Activated naive CD8-positive, alpha-beta T cell treated with anti-CD3 and anti-CD28 coated beads for 36 hours (primary cell): ENCODE data around the gene NELFCD. TPM values are rescaled to one million over a fixed set of nuclear protein-coding genes. Genes with fewer than 3 reads are reported as not detected.
"Not testable (repeated sequence)": the region's sequence is repeated elsewhere in the genome, so short reads cannot be mapped to it uniquely, and the experiment has no call there.

Experiments used
- DNase-seq: peaks from one replicate; pipeline ENCODE4 v3.0.0; 2021
- H3K27ac Mint-ChIP-seq: one replicate; pipeline ENCODE4 v1.8.0; 2022; ENCODE audit warnings: mild to moderate bottlenecking, moderate library complexity, mixed read lengths
- H3K27me3 Mint-ChIP-seq: one replicate; pipeline ENCODE4 v1.8.0; 2022; ENCODE audit warnings: mild to moderate bottlenecking, mixed read lengths
- H3K36me3 Mint-ChIP-seq: one replicate; pipeline ENCODE4 v1.8.0; 2021; ENCODE audit warnings: mild to moderate bottlenecking, mixed read lengths
- H3K4me1 Mint-ChIP-seq: one replicate; pipeline ENCODE4 v1.8.0; 2021; ENCODE audit warnings: mixed read lengths
- H3K4me3 Mint-ChIP-seq: one replicate; pipeline ENCODE4 v1.8.0; 2022; ENCODE audit warnings: mild to moderate bottlenecking, moderate library complexity, mixed read lengths
- H3K9me3 Mint-ChIP-seq: one replicate; pipeline ENCODE4 v1.8.0; 2022; ENCODE audit warnings: mixed read lengths
- total RNA-seq, 2 experiments: library from RNA; stranded (reverse); gene quantifications; one replicate each; pipeline ENCODE4 v1.2.3, GENCODE V29; 2021

Gene NELFCD
- total RNA-seq, 2 experiments from 2014 or later: 84.1 to 91.2 TPM

DNA sequence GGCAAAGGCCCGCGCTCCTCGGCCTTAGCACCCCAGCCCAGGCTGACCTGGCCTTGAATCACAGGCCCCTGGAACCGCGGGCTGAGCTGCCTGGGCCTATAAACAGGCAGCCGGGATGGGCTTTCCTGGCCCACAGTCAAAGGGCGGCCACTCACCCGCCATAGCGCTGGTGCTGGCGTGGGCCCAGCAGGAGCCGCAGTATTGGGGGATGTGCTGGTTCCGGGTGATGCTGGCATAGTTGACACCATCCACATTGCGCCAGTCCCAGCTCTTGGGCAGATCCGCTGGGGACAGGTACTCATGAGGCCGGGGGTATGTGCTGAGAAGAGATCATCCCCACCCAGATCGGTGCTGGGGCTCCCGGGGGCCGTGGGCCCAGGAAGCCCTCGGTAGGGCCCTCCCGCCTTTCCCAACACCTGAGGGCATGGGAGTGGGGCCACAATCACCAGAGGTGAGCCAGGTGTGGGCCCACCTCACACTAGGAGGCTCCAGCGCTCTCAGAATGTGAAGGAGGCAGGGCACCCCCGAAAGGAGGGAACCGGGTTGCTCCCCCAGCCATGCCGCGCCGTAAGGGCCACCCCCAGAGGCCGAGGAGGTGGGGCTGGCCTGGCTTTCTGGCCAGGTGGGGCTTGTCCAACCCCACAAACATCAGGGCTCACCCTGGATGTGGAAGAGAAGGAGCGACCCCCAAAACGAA is 25.3 kb downstream of the NELFCD start:
- Mint-ChIP-seq H3K4me1 (peaks cover 27% of the 10 kb centered on the region), H3K27me3 (no peaks in the 10 kb centered on the region), H3K27ac (peak overlapping the region; percentile 63), H3K36me3 (peaks cover 3% of the 10 kb centered on the region), H3K9me3 (no peaks in the 10 kb centered on the region), H3K4me3 (peak overlapping the region; percentile 75)
- DNase-seq: no peak

DNA sequence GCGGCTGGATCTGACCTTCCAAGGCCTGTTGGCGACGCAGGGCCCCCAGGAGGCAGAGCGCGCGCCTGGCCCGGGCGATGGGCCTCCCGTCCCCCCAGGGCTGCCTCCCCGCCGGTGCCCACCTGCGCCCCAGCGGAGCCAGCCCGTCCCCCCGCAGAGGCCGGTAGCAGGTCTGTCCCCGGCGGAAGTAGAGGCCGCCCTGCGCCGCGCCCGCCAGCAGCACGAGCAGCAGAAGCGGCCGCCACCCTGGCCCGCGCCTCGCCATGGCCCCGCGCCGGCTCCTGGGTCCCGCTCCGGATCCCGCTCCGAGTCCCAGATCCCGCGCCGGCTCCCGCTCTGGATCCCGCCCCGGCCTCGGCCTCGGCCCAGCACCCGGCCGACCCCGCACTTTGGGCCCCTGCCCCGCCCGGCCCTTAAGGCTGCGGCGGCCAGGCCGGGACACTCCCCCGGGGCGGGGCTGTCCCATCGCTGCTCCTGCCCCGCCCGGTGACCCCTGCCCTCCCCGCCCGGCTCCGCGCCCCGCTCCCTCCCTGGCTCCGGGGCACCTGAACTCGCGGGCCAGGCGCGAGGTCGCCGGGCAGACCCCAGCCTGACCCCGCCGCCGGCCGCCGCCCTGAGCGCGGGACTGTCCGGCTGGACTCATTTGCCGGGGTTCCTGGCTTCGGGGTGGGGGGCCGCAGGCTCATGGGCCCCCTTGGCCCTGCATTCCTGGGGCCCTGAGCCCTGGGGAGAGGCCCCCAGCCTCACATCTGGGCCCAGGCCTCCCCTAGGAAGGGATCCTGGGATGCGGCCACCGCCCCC is 26.0 kb downstream of the NELFCD start, which contains the start of gene CTSZ:
Gene CTSZ, minus strand, starts transcription at position 391 of the 801 bp plus-strand sequence. Its CDS starts 126 bp downstream, at position 265.
- Mint-ChIP-seq H3K9me3 (no peaks in the 10 kb centered on the region), H3K27ac (peak within 1 kb of the TSS; percentile 67), H3K27me3 (no peaks in the 10 kb centered on the region), H3K4me1 (peaks cover 31% of the 10 kb centered on the region), H3K36me3 (peaks cover 3% of the 10 kb centered on the region), H3K4me3 (peak within 1 kb of the TSS; percentile 75)
- DNase-seq: peak; percentile 59

DNA sequence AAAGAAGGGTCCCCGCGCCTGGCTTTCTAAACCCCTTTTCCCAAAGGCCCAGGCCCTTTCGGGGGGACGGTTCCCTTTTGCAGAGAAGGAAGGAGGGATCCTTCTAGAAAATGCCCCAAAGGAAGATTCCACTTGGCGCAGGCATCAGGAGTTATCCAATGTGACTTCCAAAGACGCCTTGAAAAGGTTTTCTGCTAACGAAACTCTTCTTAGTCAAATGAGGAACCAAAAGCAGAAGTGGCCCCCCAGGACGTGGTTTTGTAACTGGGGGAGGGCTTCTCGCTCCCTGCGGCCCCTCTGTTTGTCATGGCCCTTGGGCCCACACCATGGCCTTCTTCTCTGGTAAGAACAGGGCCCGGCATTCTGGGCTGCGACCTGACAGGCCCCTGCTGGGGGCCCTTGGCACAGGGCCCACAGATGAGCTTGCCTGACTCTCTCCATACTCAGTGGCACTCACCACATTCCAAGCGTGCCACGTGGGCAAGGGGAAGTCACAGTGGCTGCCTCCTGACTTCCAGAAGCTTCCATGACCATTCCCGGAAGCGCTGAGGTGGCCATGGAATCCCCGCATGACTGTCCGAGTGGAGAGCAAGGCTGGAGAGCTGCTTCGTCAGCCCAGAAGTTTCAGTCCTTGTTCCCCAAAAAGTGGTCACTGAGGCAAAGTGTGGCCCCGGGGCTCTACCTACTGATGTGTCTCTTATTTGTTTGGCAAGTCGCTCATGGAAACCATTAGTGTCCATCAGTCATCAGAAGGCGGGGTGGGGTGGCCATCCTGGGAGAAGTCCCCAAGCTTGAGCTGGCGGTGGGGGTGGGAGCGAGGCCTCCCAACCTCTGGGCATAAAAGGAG is 26.8 kb downstream of the NELFCD start:
- H3K27me3 Mint-ChIP-seq: no peaks in the 10 kb centered on the region
- peak overlapping the region; percentile 75 for H3K4me3 Mint-ChIP-seq
- no peaks in the 10 kb centered on the region for H3K9me3 Mint-ChIP-seq
- H3K27ac Mint-ChIP-seq: peak overlapping the region; percentile 67
- H3K36me3 Mint-ChIP-seq: peaks cover 3% of the 10 kb centered on the region
- DNase-seq: no peak
- H3K4me1 Mint-ChIP-seq: peaks cover 31% of the 10 kb centered on the region

DNA sequence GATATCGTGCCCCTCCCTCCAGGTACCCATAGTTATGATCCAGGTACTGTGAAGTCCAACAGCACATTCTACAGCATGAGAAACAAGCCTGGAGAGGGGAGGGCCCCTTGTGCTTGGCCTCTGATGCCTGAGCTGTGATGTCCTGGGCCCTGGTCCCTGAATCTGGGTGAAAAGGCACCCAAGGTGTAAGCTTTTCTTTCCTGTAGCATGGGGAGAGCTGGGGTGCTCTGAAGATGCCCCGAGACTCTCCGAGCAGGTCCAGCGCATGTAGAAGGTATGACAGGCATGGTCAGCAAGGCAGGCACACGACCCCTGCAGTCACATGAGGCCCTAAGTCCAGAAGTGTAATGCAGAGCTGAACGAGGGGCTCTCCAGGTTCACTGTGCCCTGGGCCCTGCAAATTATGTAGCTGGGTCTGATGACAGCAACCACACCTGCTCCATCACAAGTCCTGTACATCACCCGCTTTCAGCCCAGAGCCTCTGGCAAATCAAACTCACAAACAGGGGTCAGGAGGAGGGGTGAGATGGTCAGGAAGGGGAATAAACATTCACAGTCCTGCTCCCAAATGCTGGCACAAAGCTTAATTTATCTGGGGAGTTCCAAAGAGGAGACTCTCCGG is 27.8 kb downstream of the NELFCD start:
- H3K4me1 Mint-ChIP-seq: peaks cover 30% of the 10 kb centered on the region
- no peaks in the 10 kb centered on the region for H3K9me3 Mint-ChIP-seq
- peaks cover 1% of the 10 kb centered on the region for H3K36me3 Mint-ChIP-seq
- no peak overlapping the region for H3K4me3 Mint-ChIP-seq
- H3K27me3 Mint-ChIP-seq: no peaks in the 10 kb centered on the region
- no peak overlapping the region for H3K27ac Mint-ChIP-seq
- DNase-seq: no peak

DNA sequence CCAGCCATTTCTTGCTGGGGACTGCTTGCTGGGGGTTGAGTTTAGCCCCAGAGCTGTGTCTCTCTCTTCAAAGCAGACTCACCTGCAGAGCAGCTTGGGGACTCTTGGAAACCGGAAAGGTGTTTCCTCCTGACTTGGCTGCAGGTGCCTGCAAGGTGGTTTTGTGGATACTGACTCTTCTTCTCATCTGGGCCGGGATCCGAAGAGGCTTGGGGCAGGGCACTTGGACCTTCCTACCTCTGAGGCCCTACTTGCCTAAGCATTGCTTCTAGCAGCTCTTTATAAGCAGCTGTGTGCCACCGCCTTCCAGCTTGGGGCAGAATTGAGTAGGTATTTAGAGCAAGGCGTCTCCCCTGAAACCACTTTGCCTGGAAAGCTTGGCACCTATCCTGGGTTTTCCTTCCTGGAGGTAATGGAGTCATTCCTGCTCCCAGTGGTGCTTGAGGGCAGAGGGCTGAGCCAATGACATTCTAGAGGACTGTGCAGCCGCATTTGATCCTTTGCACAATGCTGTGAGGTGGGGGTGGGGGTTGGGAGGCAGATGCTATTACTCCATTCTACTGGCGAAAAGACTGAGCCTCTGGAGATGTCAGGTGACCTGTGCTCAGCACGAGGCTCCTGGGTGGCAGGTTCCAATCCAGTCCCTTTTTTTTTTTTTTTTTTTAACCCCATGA is 29.4 kb downstream of the NELFCD start:
- DNase-seq: no peak
- Mint-ChIP-seq H3K27me3 (no peaks in the 10 kb centered on the region), H3K27ac (no peak overlapping the region), H3K4me3 (no peak overlapping the region), H3K9me3 (no peaks in the 10 kb centered on the region), H3K36me3 (no peaks in the 10 kb centered on the region), H3K4me1 (peaks cover 22% of the 10 kb centered on the region)

DNA sequence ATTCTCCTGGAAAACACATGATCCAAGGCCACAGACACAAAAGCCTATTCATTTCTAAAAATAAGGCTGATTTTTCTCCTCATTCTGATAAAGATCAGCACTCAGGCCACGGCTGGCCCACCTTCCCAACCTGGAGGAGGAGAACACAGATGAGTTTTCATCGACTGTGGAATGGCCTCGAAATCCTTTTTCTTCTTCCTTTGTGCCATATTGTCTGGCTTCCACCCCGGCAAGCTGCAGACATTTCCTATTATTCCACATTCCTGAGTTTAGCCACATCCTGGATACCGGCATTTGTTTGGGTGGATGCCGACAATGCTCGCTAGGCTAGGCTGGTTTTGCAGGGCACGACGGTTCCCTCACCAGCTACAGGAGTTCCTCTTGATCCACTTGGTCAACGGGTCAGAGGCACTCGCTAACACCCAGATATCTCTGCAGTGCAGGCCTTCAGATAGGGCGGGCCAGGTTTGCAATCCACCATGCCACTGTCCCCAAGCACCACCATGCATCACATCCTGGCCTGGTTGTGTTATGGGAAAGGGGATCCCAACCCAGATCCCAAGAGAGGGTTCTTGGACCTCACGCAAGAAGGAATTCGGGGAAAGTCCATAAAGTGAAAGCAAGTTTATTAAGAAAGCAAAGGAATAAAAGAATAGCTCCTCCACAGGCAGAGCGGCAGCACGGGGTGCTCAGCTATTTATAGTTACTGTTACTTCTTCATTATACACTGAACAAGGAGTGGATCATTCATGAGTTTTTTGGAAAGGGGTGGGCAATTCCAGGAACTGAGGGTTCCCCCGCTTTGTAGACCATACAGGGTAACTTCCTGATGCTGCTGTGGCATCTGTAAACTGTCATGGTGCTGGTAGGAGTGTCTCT is 30.2 kb downstream of the NELFCD start:
- no peaks in the 10 kb centered on the region for H3K27me3 Mint-ChIP-seq
- peaks cover 19% of the 10 kb centered on the region for H3K4me1 Mint-ChIP-seq
- no peaks in the 10 kb centered on the region for H3K9me3 Mint-ChIP-seq
- DNase-seq: no peak
- H3K4me3 Mint-ChIP-seq: no peak overlapping the region
- no peak overlapping the region for H3K27ac Mint-ChIP-seq
- no peaks in the 10 kb centered on the region for H3K36me3 Mint-ChIP-seq

DNA sequence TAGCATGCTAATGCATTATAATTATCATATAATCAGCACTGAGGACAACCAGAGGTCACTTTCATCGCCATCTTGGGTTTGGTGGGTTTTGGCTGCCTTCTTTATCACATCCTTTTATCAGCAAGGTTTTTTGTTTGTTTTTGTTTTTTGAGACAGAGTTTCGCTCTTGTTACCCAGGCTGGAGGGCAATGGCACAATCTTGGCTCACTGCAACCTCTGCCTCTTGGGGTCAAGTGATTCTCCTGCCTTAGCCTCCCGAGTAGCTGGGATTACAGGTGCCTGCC is 30.8 kb downstream of the NELFCD start:
- H3K4me3 Mint-ChIP-seq, H3K9me3 Mint-ChIP-seq, H3K36me3 Mint-ChIP-seq, DNase-seq, H3K27me3 Mint-ChIP-seq, H3K27ac Mint-ChIP-seq: not testable (repeated sequence)
- H3K4me1 Mint-ChIP-seq: peaks cover 24% of the 10 kb centered on the region

DNA sequence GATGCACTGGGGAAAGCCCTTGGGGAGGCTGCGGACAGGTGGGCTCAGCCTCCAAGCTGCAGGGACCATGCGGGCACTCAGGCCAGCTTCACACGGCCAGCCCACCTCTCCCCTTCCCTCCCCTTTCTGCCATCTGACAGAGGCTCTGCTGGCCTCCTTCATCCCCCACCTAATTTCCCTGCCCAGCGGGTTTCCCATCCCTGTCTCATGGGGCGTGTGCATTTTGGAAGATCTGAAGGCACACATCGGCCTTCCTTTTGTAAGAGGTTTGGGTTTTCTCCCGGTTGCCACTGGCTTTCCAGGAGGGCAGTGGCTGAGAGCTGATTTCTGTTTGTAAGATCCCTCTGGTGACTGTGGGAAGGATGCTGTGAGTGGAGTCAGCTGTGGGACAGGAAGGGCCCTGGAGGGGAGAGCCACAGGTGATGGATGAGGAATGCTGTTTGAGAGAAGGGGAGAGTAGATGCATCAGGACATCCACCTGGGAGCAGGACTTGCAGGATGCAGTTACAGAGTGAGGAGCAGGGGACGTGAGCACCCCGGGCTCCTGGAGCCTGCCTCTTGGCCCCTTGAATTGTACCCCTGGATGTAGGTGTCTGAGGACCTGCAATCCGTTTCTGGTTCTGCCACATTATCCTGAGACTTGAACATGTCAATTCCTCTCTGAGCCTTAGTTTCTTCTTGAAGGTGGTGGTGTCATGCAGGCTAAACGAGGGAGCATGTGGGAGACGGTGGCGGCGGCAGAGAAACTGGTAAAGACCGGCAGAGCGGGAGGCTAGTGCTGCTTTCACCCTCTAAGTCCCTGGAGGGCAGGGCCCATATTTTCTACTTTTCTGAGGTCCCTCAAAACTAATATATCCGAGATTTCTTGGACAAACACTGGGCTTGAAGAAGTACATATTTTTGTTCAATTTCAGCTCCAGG is 32.2 kb downstream of the NELFCD start:
- no peaks in the 10 kb centered on the region for H3K27me3 Mint-ChIP-seq
- H3K4me1 Mint-ChIP-seq: peaks cover 30% of the 10 kb centered on the region
- H3K36me3 Mint-ChIP-seq: no peaks in the 10 kb centered on the region
- no peak overlapping the region for H3K4me3 Mint-ChIP-seq
- no peak for DNase-seq
- no peaks in the 10 kb centered on the region for H3K9me3 Mint-ChIP-seq
- H3K27ac Mint-ChIP-seq: no peak overlapping the region

DNA sequence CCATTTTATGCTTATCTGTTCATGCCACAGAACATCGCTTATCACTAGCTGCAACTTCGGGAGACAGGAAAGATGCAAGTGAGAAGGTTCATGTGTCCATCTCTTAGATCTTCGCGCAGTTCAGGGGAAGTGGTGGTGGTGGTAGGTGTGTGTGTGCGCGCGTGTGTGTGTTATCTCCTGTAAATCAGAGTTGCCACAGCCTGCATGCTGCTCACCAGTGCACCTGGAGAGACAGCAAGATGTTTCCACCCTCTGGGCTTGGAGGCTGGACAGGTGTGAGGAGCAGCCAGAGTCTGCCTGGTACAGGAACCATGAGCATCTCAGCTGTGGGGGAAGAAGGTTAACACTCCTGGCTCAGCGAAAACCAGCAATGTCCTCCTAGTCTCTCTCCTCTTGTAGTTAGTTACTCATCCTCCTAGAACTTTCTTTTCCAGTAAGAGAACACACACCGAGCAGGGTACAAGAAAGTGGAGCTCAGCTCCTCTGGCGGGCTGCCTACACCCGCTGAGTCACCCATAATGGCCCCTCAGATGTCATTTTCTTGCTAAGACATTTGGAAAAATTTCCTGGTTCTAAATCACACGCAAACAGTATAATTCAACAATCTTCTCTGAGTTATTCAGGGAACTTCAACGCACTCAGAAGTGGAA is 33.0 kb downstream of the NELFCD start:
- Mint-ChIP-seq H3K4me3 (no peak overlapping the region), H3K36me3 (no peaks in the 10 kb centered on the region), H3K27ac (peak overlapping the region; percentile 23)

DNA sequence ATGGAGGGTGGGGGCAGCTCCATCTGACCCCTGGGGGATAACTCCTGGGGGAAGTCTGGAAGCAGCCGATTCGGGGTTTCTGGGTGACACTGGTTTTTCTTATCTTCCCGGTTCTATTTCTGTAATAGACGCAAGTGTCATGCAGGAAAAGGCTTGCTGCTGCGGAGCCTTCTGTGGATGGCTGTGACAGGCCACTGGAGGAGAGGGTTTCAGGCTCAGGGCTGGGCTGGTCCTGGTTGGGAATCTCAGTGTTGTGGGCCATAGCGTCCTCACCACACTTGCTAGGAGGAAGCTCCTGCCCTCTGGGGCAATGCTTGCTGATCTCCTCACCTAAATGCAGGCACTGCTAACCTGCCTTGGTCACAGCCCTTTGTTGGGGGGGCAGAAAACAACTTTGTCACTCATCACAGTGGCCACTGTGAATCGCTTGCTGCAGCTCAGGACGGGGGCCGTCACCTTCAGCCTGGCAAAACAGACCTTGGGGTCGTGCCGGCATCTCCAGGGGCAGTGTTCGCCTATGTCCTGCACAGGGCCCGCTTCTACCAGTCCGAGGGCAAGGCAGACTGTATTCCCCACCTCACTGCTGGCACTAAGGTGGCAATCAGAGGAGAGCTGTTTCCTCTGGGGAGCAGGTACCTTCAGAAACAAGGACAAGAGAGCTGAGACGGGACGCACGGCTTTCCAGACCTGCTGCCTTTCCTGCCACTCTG is 33.8 kb downstream of the NELFCD start:
- no peak for DNase-seq
- H3K27ac Mint-ChIP-seq: no peak overlapping the region
- no peak overlapping the region for H3K4me3 Mint-ChIP-seq
- H3K9me3 Mint-ChIP-seq: no peaks in the 10 kb centered on the region
- peaks cover 30% of the 10 kb centered on the region for H3K4me1 Mint-ChIP-seq
- H3K36me3 Mint-ChIP-seq: no peaks in the 10 kb centered on the region
- no peaks in the 10 kb centered on the region for H3K27me3 Mint-ChIP-seq

More for the DNA sequence above, 33.0 kb downstream of the NELFCD start:
- Mint-ChIP-seq H3K9me3 (no peaks in the 10 kb centered on the region), H3K27me3 (no peaks in the 10 kb centered on the region), H3K4me1 (peaks cover 30% of the 10 kb centered on the region)
- DNase-seq: no peak

DNA sequence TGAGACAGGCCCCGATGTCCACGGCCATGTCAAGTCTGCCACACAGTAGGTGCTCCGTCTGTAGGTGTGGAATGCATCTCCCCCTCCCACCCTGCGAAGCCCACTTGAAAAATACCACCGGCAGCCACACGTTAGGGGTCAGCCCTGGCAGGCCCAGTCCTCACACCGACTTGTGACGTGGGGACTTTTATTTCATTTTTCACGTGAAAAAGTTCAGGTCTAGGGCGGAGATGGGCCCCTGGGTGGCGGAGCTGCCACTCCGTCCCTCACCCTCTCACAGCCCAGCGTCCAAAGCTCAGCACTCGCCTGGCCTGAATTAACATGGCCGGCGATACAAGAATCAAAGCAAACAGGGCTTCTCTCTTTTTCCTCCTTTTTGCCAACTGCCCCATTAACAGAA is 34.4 kb downstream of the NELFCD start:
- no peaks in the 10 kb centered on the region for H3K36me3 Mint-ChIP-seq
- DNase-seq: no peak
- no peaks in the 10 kb centered on the region for H3K27me3 Mint-ChIP-seq
- H3K9me3 Mint-ChIP-seq: no peaks in the 10 kb centered on the region
- H3K27ac Mint-ChIP-seq: no peak overlapping the region
- peaks cover 30% of the 10 kb centered on the region for H3K4me1 Mint-ChIP-seq
- no peak overlapping the region for H3K4me3 Mint-ChIP-seq
